Thymus (tissue), 11 donors: ENCODE results near the gene FRMD4A. TPM values are rescaled to one million over a fixed set of nuclear protein-coding genes. Genes with fewer than 3 reads are reported as not detected.

Source experiments
- DNase-seq, 9 donors: peaks; one replicate each; pipeline ENCODE4 v3.0.0-alpha.2; 2013; ENCODE audit warnings: low spot score in 9 of 9, low read depth in 6 of 9, missing footprints in 1 of 9
- H3K27ac ChIP-seq, 2 donors: one replicate each; pipeline ENCODE4 v1.5.1; 2013; ENCODE audit warnings: control low read depth in 1 of 2, low read depth in 1 of 2, low read length in 1 of 2, mild to moderate bottlenecking in 1 of 2, moderate library complexity in 1 of 2
- H3K27me3 ChIP-seq, 2 donors: one replicate each; pipeline ENCODE4 v1.5.1; 2013; ENCODE audit warnings: low read length in 1 of 2; ENCODE audit not compliant: control insufficient read depth in 2 of 2, insufficient read depth in 1 of 2
- H3K36me3 ChIP-seq, 2 donors: one replicate each; pipeline ENCODE4 v1.5.1; 2013; ENCODE audit warnings: low read length in 1 of 2, mild to moderate bottlenecking in 1 of 2, moderate library complexity in 1 of 2; ENCODE audit not compliant: control insufficient read depth in 2 of 2, insufficient read depth in 2 of 2
- H3K4me1 ChIP-seq, 2 donors: one replicate each; pipeline ENCODE4 v1.5.1; 2013; ENCODE audit warnings: low read length in 2 of 2; ENCODE audit not compliant: control insufficient read depth in 2 of 2, insufficient read depth in 2 of 2
- H3K4me3 ChIP-seq, 2 donors: one replicate each; pipeline ENCODE4 v1.5.1; 2013; ENCODE audit warnings: low read length in 2 of 2, control low read depth in 1 of 2, mild to moderate bottlenecking in 1 of 2
- H3K9me3 ChIP-seq, 2 donors: one replicate each; pipeline ENCODE4 v1.5.1; 2013; ENCODE audit warnings: low read length in 1 of 2, mild to moderate bottlenecking in 1 of 2; ENCODE audit not compliant: control insufficient read depth in 2 of 2, insufficient read depth in 1 of 2
- WGBS: extraction: QIAGEN DNeasy Blood & Tissue Kit; methylation state at CpG from one replicate; pipeline ENCODE4 v1.1.7; 2013; 5-methylcytosine and 5-hydroxymethylcytosine counted together
- polyA plus RNA-seq: library from polyadenylated mRNA; stranded (reverse); fragments of 200-250 nt; gene quantifications from one replicate; pipeline ENCODE4 v1.2.3, GENCODE V29; 2013
- total RNA-seq: library from RNA; stranded (reverse); fragments of 120-200 nt; gene quantifications from one replicate; pipeline ENCODE4 v1.2.4, GENCODE V29; 2013
- donor health status: healthy.

Gene FRMD4A
- total and polyA plus RNA-seq, 2 donors: 13.3 to 16.2 TPM

GRCh38 chr10:13624630-13625029, 706.1 kb downstream of the FRMD4A start:
- WGBS: 95% methylated on average over 1 of the region's 1 CpG

GRCh38 chr10:13621931-13622330, 708.8 kb downstream of the FRMD4A start:
- DNase-seq: no peak
- Histone ChIP-seq H3K36me3 (peaks cover 19 to 28% of the 10 kb centered on the region in 2 donors), H3K4me3 (no peak overlapping the region), H3K27me3 (no peaks in the 10 kb centered on the region), H3K9me3 (no peaks in the 10 kb centered on the region), H3K4me1 (peaks cover 0 to 3% of the 10 kb centered on the region in 2 donors), H3K27ac (no peak overlapping the region)
- 99% methylated on average over 2 of the region's 2 CpGs for WGBS

More at GRCh38 chr10:13624630-13625029, 706.1 kb downstream of the FRMD4A start:
- no peak for DNase-seq
- no peak overlapping the region for H3K4me3 ChIP-seq
- peaks cover 0 to 3% of the 10 kb centered on the region in 2 donors for H3K4me1 ChIP-seq
- no peak overlapping the region for H3K27ac ChIP-seq
- peaks cover 7 to 16% of the 10 kb centered on the region in 2 donors for H3K36me3 ChIP-seq
- H3K27me3 ChIP-seq: no peaks in the 10 kb centered on the region
- no peaks in the 10 kb centered on the region for H3K9me3 ChIP-seq

GRCh38 chr10:13617116-13617515, 713.6 kb downstream of the FRMD4A start:
- no peaks in the 10 kb centered on the region for H3K9me3 ChIP-seq
- no peak overlapping the region for H3K27ac ChIP-seq
- H3K4me1 ChIP-seq: peaks cover 0 to 15% of the 10 kb centered on the region in 2 donors
- no peaks in the 10 kb centered on the region for H3K27me3 ChIP-seq
- H3K36me3 ChIP-seq: peaks cover 34 to 44% of the 10 kb centered on the region in 2 donors
- no peak overlapping the region for H3K4me3 ChIP-seq
- WGBS: 96% methylated on average over 4 of the region's 4 CpGs
- DNase-seq: no peak

DNA sequence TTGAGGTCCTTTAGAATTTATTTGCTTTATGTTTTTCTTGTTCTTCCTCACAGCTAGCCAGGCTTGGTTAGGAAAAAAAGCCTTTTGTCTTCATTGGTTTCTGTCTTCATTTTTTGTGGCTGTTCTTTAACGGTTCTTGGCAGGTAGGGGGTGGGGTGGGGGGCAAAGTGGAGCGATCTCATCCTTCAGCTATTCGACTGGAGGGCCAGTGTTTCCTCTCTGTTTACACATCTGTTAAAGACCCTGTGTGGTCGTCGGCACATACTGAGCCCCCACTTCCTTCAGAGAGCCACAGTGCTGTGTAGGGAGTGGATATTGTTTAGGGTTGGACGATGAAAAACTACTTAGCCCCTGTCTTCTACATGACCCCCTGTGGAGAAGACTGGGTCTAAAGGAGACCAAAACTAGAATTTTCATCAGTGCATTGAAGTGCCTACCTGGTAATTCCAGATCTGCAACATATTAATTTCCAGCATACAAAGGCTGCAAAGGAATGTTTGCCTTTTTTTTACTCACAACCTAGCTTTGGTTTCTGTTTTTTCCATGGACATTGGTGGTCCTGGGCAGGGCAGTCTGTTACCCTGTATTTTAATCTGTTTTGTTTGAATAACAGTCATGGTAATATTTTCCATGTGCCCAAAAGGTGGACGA, 714.9 kb downstream of the FRMD4A start:
- H3K27ac ChIP-seq: peak overlapping the region in 1 of 2 donors; percentile 1
- WGBS: 24% methylated on average over 7 of the region's 7 CpGs
- peak in 3 of 9 donors; percentile 4 to 42 (median 8) for DNase-seq
- H3K9me3 ChIP-seq: no peaks in the 10 kb centered on the region
- no peaks in the 10 kb centered on the region for H3K27me3 ChIP-seq
- H3K4me1 ChIP-seq: peaks cover 0 to 15% of the 10 kb centered on the region in 2 donors
- H3K4me3 ChIP-seq: no peak overlapping the region
- peaks cover 26 to 46% of the 10 kb centered on the region in 2 donors for H3K36me3 ChIP-seq

DNA sequence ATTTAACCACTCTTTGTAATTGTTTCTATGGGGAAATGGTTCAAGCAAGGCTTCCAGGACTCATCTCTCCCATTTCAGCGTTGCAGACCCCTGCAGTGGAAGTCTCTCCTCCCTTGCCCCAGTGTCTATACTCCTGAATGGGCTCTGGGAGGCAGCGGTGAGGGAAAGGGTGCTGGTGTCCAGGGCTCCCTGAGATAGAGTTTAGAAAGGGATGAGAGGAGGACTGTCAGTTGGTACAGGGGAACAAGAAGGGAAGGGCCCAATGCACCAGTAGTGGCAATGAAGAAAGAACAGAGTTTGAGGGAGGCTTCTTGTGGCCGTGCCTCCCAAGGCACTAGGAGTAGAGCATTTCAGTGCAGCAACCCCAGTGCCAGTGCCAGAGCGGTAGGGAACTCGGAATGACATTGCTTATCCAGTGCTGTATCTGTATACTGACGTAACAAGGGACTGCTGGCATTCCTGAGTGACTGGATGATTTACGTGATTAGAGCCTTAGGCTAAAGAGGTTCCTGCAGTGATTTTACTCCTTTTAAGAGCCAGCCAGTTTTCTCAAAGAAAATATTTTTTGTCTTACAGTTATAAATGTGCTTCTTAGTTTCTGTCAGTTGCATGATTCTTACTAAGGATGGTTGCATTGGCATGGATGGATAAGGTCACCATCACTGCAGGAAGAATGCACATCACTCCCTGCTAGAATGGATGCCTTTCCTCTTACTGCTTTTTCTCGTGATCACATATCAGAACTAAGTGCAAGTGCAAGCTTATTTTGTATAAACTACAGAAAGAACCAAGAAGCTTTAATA, 716.0 kb downstream of the FRMD4A start:
- Histone ChIP-seq H3K27me3 (no peaks in the 10 kb centered on the region), H3K9me3 (no peaks in the 10 kb centered on the region), H3K27ac (no peak overlapping the region), H3K4me3 (no peak overlapping the region), H3K4me1 (peaks cover 0 to 15% of the 10 kb centered on the region in 2 donors), H3K36me3 (peaks cover 35 to 53% of the 10 kb centered on the region in 2 donors)
- DNase-seq: no peak
- 98% methylated on average over 8 of the region's 8 CpGs for WGBS

DNA sequence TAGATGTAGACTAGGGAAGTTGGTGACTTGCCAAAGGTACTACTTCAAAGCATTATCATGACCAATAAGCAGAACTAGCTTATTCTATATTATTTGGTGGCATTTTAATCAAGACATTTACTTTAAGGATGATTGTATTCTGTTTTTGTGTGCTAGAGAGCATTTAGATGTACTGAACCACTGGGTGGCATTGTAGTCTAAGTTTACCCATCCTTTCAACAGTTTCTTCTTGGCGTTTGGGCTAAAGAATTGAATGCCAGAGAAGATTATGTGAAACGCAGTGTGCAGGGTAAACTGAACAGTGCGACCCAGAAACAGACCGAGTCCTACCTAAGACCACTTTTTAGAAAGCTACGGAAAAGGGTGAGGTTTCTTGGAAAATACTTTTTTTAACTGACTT, 717.2 kb downstream of the FRMD4A start:
- no peak overlapping the region for H3K4me3 ChIP-seq
- peak in 8 of 9 donors; percentile 15 to 73 (median 31) for DNase-seq
- no peaks in the 10 kb centered on the region for H3K9me3 ChIP-seq
- H3K27me3 ChIP-seq: no peaks in the 10 kb centered on the region
- peaks cover 0 to 15% of the 10 kb centered on the region in 2 donors for H3K4me1 ChIP-seq
- H3K36me3 ChIP-seq: peaks cover 40 to 48% of the 10 kb centered on the region in 2 donors
- WGBS: 64% methylated on average over 5 of the region's 5 CpGs
- no peak overlapping the region for H3K27ac ChIP-seq

DNA sequence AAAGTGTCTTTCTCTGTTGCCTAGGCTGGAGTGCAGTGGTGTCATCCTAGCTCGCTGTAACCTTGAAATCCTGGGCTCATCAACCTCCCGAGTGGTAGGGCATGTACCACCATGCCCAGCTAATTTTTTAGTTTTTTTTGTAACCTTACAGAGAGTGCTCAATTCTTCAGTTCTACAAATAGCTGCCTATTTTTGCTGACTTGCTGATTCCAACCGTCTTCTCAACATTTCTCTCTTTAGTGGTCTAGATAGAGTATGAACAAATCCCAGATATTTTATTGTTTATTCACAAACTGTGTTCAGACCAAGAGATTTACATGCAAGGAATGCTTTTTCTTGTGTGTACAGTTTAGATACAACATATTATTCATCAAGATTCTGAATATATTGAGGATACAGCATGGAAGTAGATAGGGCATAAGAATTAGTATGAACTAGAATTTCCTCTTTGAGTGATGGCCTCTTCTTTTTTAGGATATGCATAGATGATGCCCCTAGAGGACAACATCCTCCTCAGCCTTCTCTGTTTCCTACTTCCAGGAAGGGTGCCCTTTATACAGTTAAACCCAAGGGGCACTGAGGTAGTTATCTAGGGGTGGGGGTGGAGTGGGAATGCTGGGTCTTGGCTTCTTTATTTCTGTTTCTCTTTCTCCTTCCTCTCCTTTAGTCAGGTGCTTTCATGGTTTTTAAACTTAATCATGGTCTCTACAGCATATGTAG, 717.9 kb downstream of the FRMD4A start:
- no peak for DNase-seq
- peaks cover 37 to 48% of the 10 kb centered on the region in 2 donors for H3K36me3 ChIP-seq
- no peaks in the 10 kb centered on the region for H3K27me3 ChIP-seq
- 93% methylated on average over 3 of the region's 3 CpGs for WGBS
- H3K27ac ChIP-seq: no peak overlapping the region
- H3K9me3 ChIP-seq: no peaks in the 10 kb centered on the region
- H3K4me1 ChIP-seq: peaks cover 0 to 15% of the 10 kb centered on the region in 2 donors
- H3K4me3 ChIP-seq: no peak overlapping the region

DNA sequence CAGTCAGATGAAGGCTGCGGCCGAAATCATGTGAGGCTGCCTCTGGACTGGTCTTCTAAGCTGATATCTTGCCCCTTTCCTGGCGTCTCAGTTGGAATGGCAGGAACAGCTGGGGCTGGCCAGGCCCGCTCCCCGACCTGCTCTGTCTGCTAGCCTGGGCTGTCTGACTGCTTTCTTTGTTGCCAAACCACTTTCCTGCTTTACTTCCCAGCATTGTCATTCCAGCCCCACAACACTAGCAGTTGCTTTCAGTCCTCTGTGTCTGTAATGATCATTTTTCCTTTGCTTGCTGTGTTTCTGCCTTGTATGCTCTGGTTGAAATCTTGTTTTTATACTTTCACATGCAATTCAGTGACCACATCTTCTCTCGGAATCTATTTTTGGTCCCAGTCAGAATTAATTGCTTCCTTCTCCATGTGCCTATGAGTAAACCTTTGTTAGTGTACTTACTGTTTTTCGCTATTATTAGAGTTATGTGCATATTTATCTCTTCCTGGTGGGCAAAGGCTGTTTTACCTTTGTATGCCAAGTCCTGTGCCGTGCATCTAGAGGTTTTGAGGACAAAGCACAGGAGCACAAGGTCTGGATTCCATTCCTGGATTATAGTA, 722.4 kb downstream of the FRMD4A start:
- Histone ChIP-seq H3K36me3 (peaks cover 37 to 42% of the 10 kb centered on the region in 2 donors), H3K27ac (no peak overlapping the region)
- no peak for DNase-seq

More for the DNA sequence above, 722.4 kb downstream of the FRMD4A start:
- no peaks in the 10 kb centered on the region for H3K9me3 ChIP-seq
- WGBS: 97% methylated on average over 8 of the region's 8 CpGs
- no peak overlapping the region for H3K4me3 ChIP-seq
- no peaks in the 10 kb centered on the region for H3K4me1 ChIP-seq
- H3K27me3 ChIP-seq: no peaks in the 10 kb centered on the region
